SK-N-SH (cell line): ENCODE data around the gene MLIP. TPM values are rescaled to one million over a fixed set of nuclear protein-coding genes. Genes with fewer than 3 reads are reported as not detected.
"Not testable (repeated sequence)": the region's sequence is repeated elsewhere in the genome, so short reads cannot be mapped to it uniquely, and the experiment has no call there.

ENCODE experiments used
- CTCF ChIA-PET: fragments of 300-600, 350-600 bp; formaldehyde crosslinking; extraction: SDS; loops from one replicate; lab custom pipeline; 2021; lab: Yijun Ruan, JAX
- POLR2A ChIA-PET: fragments of 350-600 bp; sonication (Branson Sonifier 250); formaldehyde crosslinking; extraction: SDS; loops from one replicate; lab custom pipeline; 2020; ENCODE audit warnings: antibody characterized with exemption, inconsistent platforms; lab: Yijun Ruan, JAX
- DNase-seq: peaks from one replicate; pipeline ENCODE4 v3.0.0; 2012
- H2AFZ ChIP-seq: fragments of 200-600 bp; sonication (generic); 2 replicates; pipeline ENCODE4 v1.8.1; 2016; ENCODE audit warnings: antibody characterized with exemption, mild to moderate bottlenecking, low read depth
- H3F3A ChIP-seq: fragments of 200-600 bp; sonication (generic); replicated peaks from 2 replicates; pipeline ENCODE3; 2016; ENCODE audit warnings: antibody characterized with exemption, mild to moderate bottlenecking; ENCODE audit not compliant: insufficient read depth
- H3K27ac ChIP-seq, 2 experiments: fragments of 200-500 bp in 1 of 2; fragments of 200-600 bp in 1 of 2; sonication (Bioruptor generic) in 1 of 2; sonication (generic), shearing (Covaris generic) in 1 of 2; 2 replicates each; pipeline versions ENCODE4 v1.5.1 to v1.6.1; 2014 to 2016; ENCODE audit warnings: low read depth in 2 of 2, inconsistent platforms in 1 of 2, low read length in 1 of 2, mild to moderate bottlenecking in 1 of 2, mixed read lengths in 1 of 2
- H3K27me3 ChIP-seq: fragments of 200-600 bp; sonication (generic), shearing (Covaris generic); 2 replicates; pipeline ENCODE4 v1.6.1; 2016; ENCODE audit warnings: mixed run types; ENCODE audit not compliant: insufficient read depth
- H3K36me3 ChIP-seq, 2 experiments: fragments of 200-500 bp in 1 of 2; fragments of 200-600 bp in 1 of 2; sonication (Bioruptor generic) in 1 of 2; sonication (generic) in 1 of 2; replicated peaks in 1 of 2; 2 replicates each; pipeline versions ENCODE3 to v1.5.1; 2014 to 2016; ENCODE audit warnings: low read length in 1 of 2, mild to moderate bottlenecking in 1 of 2; ENCODE audit not compliant: insufficient read depth in 2 of 2, control insufficient read depth in 1 of 2
- H3K4me1 ChIP-seq, 2 experiments: fragments of 200-500 bp in 1 of 2; fragments of 200-600 bp in 1 of 2; sonication (Bioruptor generic) in 1 of 2; sonication (generic), shearing (Covaris generic) in 1 of 2; 2 replicates each; pipeline versions ENCODE4 v1.5.1 to v1.6.1; 2014 to 2016; ENCODE audit warnings: low read depth in 1 of 2, low read length in 1 of 2, mixed run types in 1 of 2; ENCODE audit not compliant: insufficient read depth in 2 of 2, control insufficient read depth in 1 of 2
- H3K4me2 ChIP-seq: fragments of 200-600 bp; sonication (generic), shearing (Covaris generic); 2 replicates; pipeline ENCODE4 v1.6.1; 2017; ENCODE audit warnings: mixed run types
- H3K4me3 ChIP-seq, 2 experiments: fragments of 200-500 bp in 1 of 2; fragments of 200-600 bp in 1 of 2; sonication (Bioruptor generic) in 1 of 2; sonication (generic), shearing (Covaris generic) in 1 of 2; 2 replicates each; pipeline versions ENCODE4 v1.5.1 to v1.8.1; 2014 to 2016; ENCODE audit warnings: low read depth in 2 of 2, inconsistent platforms in 1 of 2, low read length in 1 of 2, mild to moderate bottlenecking in 1 of 2, mixed read lengths in 1 of 2, moderate library complexity in 1 of 2
- H3K79me2 ChIP-seq: fragments of 200-600 bp; sonication (generic); 2 replicates; pipeline ENCODE4 v1.8.1; 2017; ENCODE audit warnings: mild to moderate bottlenecking; ENCODE audit not compliant: insufficient read depth
- H3K9ac ChIP-seq: fragments of 200-600 bp; sonication (generic); 2 replicates; pipeline ENCODE4 v1.6.1; 2017; ENCODE audit warnings: mixed run types
- H3K9me2 ChIP-seq: fragments of 200-600 bp; sonication (generic); 2 replicates; pipeline ENCODE4 v1.6.1; 2017; ENCODE audit warnings: mixed run types
- H3K9me3 ChIP-seq: fragments of 200-600 bp; sonication (generic); 2 replicates; pipeline ENCODE4 v1.6.1; 2017; ENCODE audit warnings: mixed run types, mild to moderate bottlenecking, moderate library complexity
- H4K20me1 ChIP-seq: fragments of 200-600 bp; sonication (generic); 2 replicates; pipeline ENCODE4 v1.6.1; 2017; ENCODE audit warnings: mild to moderate bottlenecking, mixed run types; ENCODE audit not compliant: insufficient read depth
- FOXJ3 ChIP-seq: sonication (generic); formaldehyde crosslinking; IDR thresholded peaks from 2 replicates; pipeline ENCODE4 v1.5.1; 2020; ENCODE audit warnings: mild to moderate bottlenecking, missing genetic modification reagents
- GABPA ChIP-seq: IDR thresholded peaks from 2 replicates; pipeline ENCODE4 v1.4.0; 2012; ENCODE audit warnings: low read depth, mild to moderate bottlenecking
- MEF2A ChIP-seq: IDR thresholded peaks from 2 replicates; pipeline ENCODE4 v1.4.0; 2012; ENCODE audit warnings: low read depth, borderline replicate concordance
- MXI1 ChIP-seq: IDR thresholded peaks from 2 replicates; pipeline ENCODE4 v1.6.1; 2012; ENCODE audit warnings: mild to moderate bottlenecking, low read depth, low read length, improper control_type of control experiment
- NRF1 ChIP-seq: IDR thresholded peaks from 2 replicates; pipeline ENCODE4 v1.6.1; 2012; ENCODE audit warnings: low read depth, mild to moderate bottlenecking, low read length
- RCOR1 ChIP-seq: fragments of 150-350 bp; IDR thresholded peaks from 2 replicates; pipeline ENCODE4 v1.6.1; 2017; ENCODE audit warnings: antibody characterized with exemption, low read length
- RFX5 ChIP-seq: IDR thresholded peaks from 2 replicates; pipeline ENCODE4 v1.6.1; 2012; ENCODE audit warnings: mild to moderate bottlenecking, improper control_type of control experiment, low read length
- TCF12 ChIP-seq: IDR thresholded peaks from 2 replicates; pipeline ENCODE4 v1.4.0; 2012
- WGBS: methylation state at CpG from one replicate; pipeline ENCODE4 v1.1.6; 2017; ENCODE audit warnings: low lambda C conversion rate; 5-methylcytosine and 5-hydroxymethylcytosine counted together
- polyA plus RNA-seq, 3 experiments: library from polyadenylated mRNA; depleted of rRNA; stranded (reverse); fragments of >200 nt; gene quantifications; 2 replicates each; pipeline ENCODE4 v1.2.3, GENCODE V29; 2012
- TF ChIP-seq, protein P1 (sequence below): IDR thresholded peaks from 2 replicates; pipeline ENCODE4 v1.6.1; 2012; ENCODE audit warnings: mild to moderate bottlenecking, low read depth, low read length, moderate library complexity
- TF ChIP-seq, protein P2 (sequence below): IDR thresholded peaks from 2 replicates; pipeline ENCODE4 v1.4.0; 2012; ENCODE audit warnings: low read depth

The MLIP gene
- polyA plus RNA-seq, 1 of the 3 experiments (the other 2 are of a cell fraction): not detected

DNA sequence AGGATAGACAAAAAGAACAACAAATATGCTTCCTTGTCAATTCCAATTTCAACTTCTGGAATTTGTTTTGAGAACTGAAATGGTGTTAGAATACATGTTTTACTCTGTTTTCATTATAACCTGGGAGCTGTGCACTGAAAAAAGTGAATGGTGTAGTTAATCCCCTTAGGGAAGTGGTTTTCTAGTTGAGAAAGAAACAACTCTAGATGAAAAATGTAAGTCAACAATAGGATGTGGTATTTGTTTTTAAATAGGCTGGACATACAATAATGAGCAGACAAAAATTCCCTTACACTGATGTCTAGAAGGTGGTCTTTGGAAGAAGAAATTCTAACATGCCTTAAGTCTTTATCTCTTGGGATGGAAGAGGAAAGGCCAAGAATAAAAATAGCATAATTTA is 137.1 kb downstream of the MLIP start (continued):
- TF ChIP-seq, protein P1, sequence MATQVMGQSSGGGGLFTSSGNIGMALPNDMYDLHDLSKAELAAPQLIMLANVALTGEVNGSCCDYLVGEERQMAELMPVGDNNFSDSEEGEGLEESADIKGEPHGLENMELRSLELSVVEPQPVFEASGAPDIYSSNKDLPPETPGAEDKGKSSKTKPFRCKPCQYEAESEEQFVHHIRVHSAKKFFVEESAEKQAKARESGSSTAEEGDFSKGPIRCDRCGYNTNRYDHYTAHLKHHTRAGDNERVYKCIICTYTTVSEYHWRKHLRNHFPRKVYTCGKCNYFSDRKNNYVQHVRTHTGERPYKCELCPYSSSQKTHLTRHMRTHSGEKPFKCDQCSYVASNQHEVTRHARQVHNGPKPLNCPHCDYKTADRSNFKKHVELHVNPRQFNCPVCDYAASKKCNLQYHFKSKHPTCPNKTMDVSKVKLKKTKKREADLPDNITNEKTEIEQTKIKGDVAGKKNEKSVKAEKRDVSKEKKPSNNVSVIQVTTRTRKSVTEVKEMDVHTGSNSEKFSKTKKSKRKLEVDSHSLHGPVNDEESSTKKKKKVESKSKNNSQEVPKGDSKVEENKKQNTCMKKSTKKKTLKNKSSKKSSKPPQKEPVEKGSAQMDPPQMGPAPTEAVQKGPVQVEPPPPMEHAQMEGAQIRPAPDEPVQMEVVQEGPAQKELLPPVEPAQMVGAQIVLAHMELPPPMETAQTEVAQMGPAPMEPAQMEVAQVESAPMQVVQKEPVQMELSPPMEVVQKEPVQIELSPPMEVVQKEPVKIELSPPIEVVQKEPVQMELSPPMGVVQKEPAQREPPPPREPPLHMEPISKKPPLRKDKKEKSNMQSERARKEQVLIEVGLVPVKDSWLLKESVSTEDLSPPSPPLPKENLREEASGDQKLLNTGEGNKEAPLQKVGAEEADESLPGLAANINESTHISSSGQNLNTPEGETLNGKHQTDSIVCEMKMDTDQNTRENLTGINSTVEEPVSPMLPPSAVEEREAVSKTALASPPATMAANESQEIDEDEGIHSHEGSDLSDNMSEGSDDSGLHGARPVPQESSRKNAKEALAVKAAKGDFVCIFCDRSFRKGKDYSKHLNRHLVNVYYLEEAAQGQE: no peak
- no peak for TF ChIP-seq FOXJ3
- TF ChIP-seq RFX5: no peak

DNA sequence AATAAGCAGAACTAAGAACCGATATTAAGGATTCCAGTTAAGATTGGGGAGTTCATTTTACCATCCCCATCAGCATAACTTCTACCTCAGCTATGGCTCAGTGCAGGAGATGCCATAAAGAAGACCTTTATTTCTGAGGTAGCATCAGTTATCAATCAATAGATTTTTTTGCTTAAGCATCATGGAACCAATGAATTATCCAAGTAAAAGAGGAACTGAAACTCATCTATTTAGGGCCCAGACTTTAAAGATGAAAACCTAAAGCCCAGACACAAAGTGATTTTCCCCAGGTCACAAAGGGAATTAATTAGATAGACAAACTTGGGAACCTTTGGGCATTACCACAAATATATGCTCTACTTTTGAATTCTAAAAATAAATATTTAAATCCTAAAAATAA is 137.8 kb downstream of the MLIP start:
- H4K20me1 ChIP-seq: no peaks in the 10 kb centered on the region
- no peaks in the 10 kb centered on the region for H3F3A ChIP-seq
- ChIA-PET CTCF (interaction anchor here (1.2 kb wide), 1 partner anchor 13 kb away, joined by 3 read pairs; no protein-coding TSS in a partner anchor), POLR2A (no interaction called here)
- H3K27me3 ChIP-seq: no peaks in the 10 kb centered on the region
- no peak overlapping the region for H2AFZ ChIP-seq
- no peak overlapping the region for H3K4me2 ChIP-seq
- H3K9me2 ChIP-seq: no peaks in the 10 kb centered on the region
- TF ChIP-seq MXI1 (no peak), MEF2A (no peak), GABPA (no peak), NRF1 (no peak), RCOR1 (no peak)
- TF ChIP-seq, protein P2, sequence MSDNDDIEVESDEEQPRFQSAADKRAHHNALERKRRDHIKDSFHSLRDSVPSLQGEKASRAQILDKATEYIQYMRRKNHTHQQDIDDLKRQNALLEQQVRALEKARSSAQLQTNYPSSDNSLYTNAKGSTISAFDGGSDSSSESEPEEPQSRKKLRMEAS: no peak
- no peaks in the 10 kb centered on the region for H3K79me2 ChIP-seq
- H3K9ac ChIP-seq: no peak overlapping the region
- H3K4me3 ChIP-seq: no peak overlapping the region
- H3K9me3 ChIP-seq: no peaks in the 10 kb centered on the region
- H3K36me3 ChIP-seq: peaks cover 0 to 5% of the 10 kb centered on the region in 2 experiments
- WGBS: 5% methylated on average over 1 of the region's 1 CpG
- DNase-seq: no peak
- H3K4me1 ChIP-seq: no peaks in the 10 kb centered on the region; a peak in 1 of 4 replicates
- no peak overlapping the region for H3K27ac ChIP-seq

DNA sequence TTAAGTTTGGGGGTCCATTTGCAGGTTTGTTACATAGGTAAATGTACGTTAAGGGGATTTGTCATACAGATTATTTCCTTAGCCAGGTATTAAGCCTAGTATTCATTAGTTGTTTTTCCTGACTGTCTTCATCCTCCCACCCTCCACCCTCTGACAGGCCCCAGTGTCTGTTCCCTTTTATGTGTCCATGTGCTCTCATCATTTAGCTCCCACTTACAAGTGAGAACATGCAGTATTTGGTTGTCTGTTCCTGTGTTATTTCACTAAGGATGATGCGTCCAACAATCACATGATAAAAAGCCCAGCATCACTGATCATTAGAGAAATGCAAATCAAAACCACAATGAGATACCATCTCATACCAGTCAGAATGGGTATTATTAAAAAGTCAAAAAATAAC is 138.6 kb downstream of the MLIP start:
- H3K4me1 ChIP-seq, H3K9me3 ChIP-seq, POLR2A ChIA-PET, DNase-seq, H3K79me2 ChIP-seq, H4K20me1 ChIP-seq, H2AFZ ChIP-seq, H3F3A ChIP-seq, CTCF ChIA-PET, H3K27me3 ChIP-seq, H3K9ac ChIP-seq, H3K36me3 ChIP-seq, H3K4me3 ChIP-seq, H3K4me2 ChIP-seq, H3K9me2 ChIP-seq, H3K27ac ChIP-seq: not testable (repeated sequence)
- 0 out of 2 replicates have a peak, but pooled peaks have one; percentile 18 for TF ChIP-seq TCF12
- WGBS: 26% methylated on average over 2 of the region's 2 CpGs
